Measurements from ENCODE around the gene LGALSL. TPM values are rescaled to one million over a fixed set of nuclear protein-coding genes. Genes with fewer than 3 reads are reported as not detected.

Gene LGALSL
- total RNA-seq, 1 experiment from 2014 or later: 37.2 TPM

DNA sequence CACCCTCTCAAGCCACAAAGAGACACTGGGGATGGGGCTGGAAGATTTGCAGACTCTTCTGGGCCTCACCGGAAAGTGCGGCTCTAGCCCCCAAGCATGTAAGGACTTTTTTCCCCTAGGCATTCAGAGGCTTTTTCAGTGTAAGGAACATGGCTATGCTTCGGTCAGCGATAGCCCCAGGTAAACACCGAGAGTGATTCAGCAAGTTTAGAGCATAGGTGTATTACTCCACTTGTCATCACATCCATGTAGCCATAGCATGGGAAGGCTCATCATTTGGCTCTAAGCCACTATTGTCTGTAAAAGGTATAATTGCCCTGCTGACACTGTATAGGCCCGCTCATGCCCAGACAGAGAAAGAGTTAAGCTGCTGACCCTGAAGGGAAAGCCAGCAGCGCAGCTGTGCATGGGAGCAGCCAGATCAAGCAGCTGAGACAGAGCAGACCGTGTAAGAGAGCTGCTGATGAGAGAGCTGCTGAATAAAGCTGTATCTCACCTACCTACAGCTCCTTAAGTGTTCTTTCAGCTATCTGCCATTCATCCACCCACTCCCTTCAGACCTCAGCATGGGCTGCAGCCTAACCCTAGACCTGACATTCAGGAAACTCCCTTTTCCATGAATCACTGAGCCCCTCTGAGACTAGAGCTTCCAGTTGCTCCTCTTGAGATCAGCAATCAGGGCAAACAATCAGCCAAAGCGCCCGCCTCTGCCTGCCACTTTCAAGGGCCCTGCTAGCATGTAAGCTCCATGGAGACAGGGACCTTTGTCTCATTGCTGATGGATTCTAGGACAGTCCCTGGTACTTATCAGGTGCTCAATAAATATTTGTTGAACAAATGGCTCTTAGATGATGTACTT, 25.5 kb downstream of the LGALSL start:
- CTCF ChIA-PET: interaction anchor here (1.2 to 2.0 kb wide), 2 partner anchors 8 to 148 kb away, joined by 4 to 5 read pairs; no protein-coding TSS in a partner anchor
- no peaks in the 10 kb centered on the region for H3K9me3 Mint-ChIP-seq (ENCODE audit: unreplicated experiment)

DNA sequence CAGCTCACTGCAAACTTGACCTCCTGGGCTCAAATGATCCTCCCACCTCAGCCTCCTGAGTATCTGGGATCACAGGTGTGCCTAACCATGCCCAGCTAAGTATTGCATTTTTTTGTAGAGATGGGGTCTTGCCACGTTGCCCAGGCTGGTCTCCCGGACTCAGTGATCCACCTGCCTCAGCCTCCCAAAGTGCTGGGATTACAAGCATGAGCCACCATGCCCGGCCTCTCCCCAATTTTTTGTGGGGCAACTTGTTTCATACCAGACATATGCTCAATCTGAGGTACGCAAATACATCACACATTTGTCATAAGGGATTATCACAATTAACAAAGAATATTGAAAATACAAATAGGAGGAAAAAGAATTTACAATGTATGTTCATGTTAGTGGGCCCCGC, 27.7 kb downstream of the LGALSL start:
- H3K27me3 ChIP-seq (replicated peaks; ENCODE audit: control insufficient read depth, insufficient read depth, low read length): no peaks in the 10 kb centered on the region
- H3K9me3 ChIP-seq: no peaks in the 10 kb centered on the region
- ChIA-PET POLR2A (no interaction called here), CTCF (interaction anchor here (0.6 kb wide), 1 partner anchor 12 kb away, joined by 3 read pairs; no protein-coding TSS in a partner anchor)
- no peaks in the 10 kb centered on the region for H3K36me3 ChIP-seq (ENCODE audit: control insufficient read depth, insufficient read depth, low read length)
- Mint-ChIP-seq H3K4me3 (ENCODE audit: unreplicated experiment) (no peak overlapping the region), H3K36me3 (ENCODE audit: insufficient read depth, unreplicated experiment) (no peaks in the 10 kb centered on the region), H3K4me1 (ENCODE audit: low read depth, unreplicated experiment) (peaks cover 20% of the 10 kb centered on the region), H3K27me3 (ENCODE audit: insufficient read depth, unreplicated experiment) (no peaks in the 10 kb centered on the region), H3K27ac (ENCODE audit: unreplicated experiment) (no peak overlapping the region), H3K9me3 (ENCODE audit: unreplicated experiment) (no peaks in the 10 kb centered on the region)
- DNase-seq: no peak
- H3K4me3 ChIP-seq (ENCODE audit: low read depth, low read length): no peak overlapping the region
- BruUV-seq (replicated peaks): no TSS peak
- TF ChIP-seq, protein P1, sequence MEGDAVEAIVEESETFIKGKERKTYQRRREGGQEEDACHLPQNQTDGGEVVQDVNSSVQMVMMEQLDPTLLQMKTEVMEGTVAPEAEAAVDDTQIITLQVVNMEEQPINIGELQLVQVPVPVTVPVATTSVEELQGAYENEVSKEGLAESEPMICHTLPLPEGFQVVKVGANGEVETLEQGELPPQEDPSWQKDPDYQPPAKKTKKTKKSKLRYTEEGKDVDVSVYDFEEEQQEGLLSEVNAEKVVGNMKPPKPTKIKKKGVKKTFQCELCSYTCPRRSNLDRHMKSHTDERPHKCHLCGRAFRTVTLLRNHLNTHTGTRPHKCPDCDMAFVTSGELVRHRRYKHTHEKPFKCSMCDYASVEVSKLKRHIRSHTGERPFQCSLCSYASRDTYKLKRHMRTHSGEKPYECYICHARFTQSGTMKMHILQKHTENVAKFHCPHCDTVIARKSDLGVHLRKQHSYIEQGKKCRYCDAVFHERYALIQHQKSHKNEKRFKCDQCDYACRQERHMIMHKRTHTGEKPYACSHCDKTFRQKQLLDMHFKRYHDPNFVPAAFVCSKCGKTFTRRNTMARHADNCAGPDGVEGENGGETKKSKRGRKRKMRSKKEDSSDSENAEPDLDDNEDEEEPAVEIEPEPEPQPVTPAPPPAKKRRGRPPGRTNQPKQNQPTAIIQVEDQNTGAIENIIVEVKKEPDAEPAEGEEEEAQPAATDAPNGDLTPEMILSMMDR (IDR thresholded peaks at IDR 0.05; ENCODE audit: insufficient read depth in 1 of 2, low read depth in 1 of 2, low read length in 1 of 2, severe bottlenecking in 1 of 2, unreplicated experiment in 1 of 2): no peak
- intact Hi-C loops (cut with micrococcal nuclease; ENCODE audit: unreplicated experiment): no loop called here
- H3K4me1 ChIP-seq: 0 out of 2 replicates have a peak, but pooled peaks cover 7% of the 10 kb centered on the region

More for the DNA sequence above, 25.5 kb downstream of the LGALSL start:
- H3K27me3 ChIP-seq (replicated peaks; ENCODE audit: control insufficient read depth, insufficient read depth, low read length): no peaks in the 10 kb centered on the region
- no TSS peak for BruUV-seq (replicated peaks)
- H3K4me1 ChIP-seq: 0 out of 2 replicates have a peak, but pooled peaks cover 7% of the 10 kb centered on the region
- Mint-ChIP-seq H3K27me3 (ENCODE audit: insufficient read depth, unreplicated experiment) (no peaks in the 10 kb centered on the region), H3K36me3 (ENCODE audit: insufficient read depth, unreplicated experiment) (no peaks in the 10 kb centered on the region), H3K4me3 (ENCODE audit: unreplicated experiment) (no peak overlapping the region), H3K4me1 (ENCODE audit: low read depth, unreplicated experiment) (peaks cover 14% of the 10 kb centered on the region), H3K27ac (ENCODE audit: unreplicated experiment) (no peak overlapping the region)
- H3K36me3 ChIP-seq (ENCODE audit: control insufficient read depth, insufficient read depth, low read length): no peaks in the 10 kb centered on the region
- intact Hi-C loops (cut with micrococcal nuclease; ENCODE audit: unreplicated experiment): no loop called here
- POLR2A ChIA-PET: no interaction called here
- no peak overlapping the region for H3K4me3 ChIP-seq (ENCODE audit: low read depth, low read length)
- TF ChIP-seq, protein P1 (IDR thresholded peaks at IDR 0.05; ENCODE audit: insufficient read depth in 1 of 2, low read depth in 1 of 2, low read length in 1 of 2, severe bottlenecking in 1 of 2, unreplicated experiment in 1 of 2): no peak
- no peak for DNase-seq
- no peaks in the 10 kb centered on the region for H3K9me3 ChIP-seq

DNA sequence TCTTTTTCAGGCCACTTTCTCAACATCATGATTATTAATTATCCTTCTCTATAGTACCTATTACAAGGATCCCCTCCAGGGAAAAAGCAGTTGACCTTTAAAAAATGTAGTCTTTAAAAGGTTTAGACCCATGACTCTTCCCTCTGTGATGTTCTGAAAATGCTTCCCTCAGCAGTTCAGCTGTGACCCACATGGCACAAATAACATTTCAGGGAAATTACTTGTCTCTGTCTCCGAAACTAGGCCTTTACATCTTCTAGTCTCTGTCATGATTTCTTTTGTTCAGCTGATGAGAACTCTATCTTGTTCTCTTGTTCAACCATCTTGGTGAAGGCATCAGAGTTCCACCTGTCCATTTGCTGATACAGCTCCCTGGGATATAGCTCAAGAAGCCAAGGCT, 28.3 kb downstream of the LGALSL start:
- H3K4me1 Mint-ChIP-seq (ENCODE audit: low read depth, unreplicated experiment): peaks cover 20% of the 10 kb centered on the region
- ChIA-PET POLR2A (no interaction called here), CTCF (interaction anchor here (0.6 kb wide), 1 partner anchor 11 kb away, joined by 3 read pairs; no protein-coding TSS in a partner anchor)
- BruUV-seq (replicated peaks): no TSS peak
- H3K4me3 Mint-ChIP-seq (ENCODE audit: unreplicated experiment): no peak overlapping the region
- Histone ChIP-seq H3K4me3 (ENCODE audit: low read depth, low read length) (no peak overlapping the region), H3K9me3 (no peaks in the 10 kb centered on the region), H3K36me3 (ENCODE audit: control insufficient read depth, insufficient read depth, low read length) (no peaks in the 10 kb centered on the region), H3K27me3 (replicated peaks; ENCODE audit: control insufficient read depth, insufficient read depth, low read length) (no peaks in the 10 kb centered on the region), H3K4me1 (0 out of 2 replicates have a peak, but pooled peaks cover 7% of the 10 kb centered on the region)
- DNase-seq: no peak
- H3K27me3 Mint-ChIP-seq (ENCODE audit: insufficient read depth, unreplicated experiment): no peaks in the 10 kb centered on the region
- no peaks in the 10 kb centered on the region for H3K36me3 Mint-ChIP-seq (ENCODE audit: insufficient read depth, unreplicated experiment)
- intact Hi-C loops (cut with micrococcal nuclease; ENCODE audit: unreplicated experiment): no loop called here
- no peaks in the 10 kb centered on the region for H3K9me3 Mint-ChIP-seq (ENCODE audit: unreplicated experiment)
- TF ChIP-seq, protein P1 (IDR thresholded peaks at IDR 0.05; ENCODE audit: insufficient read depth in 1 of 2, low read depth in 1 of 2, low read length in 1 of 2, severe bottlenecking in 1 of 2, unreplicated experiment in 1 of 2): no peak
- H3K27ac Mint-ChIP-seq (ENCODE audit: unreplicated experiment): no peak overlapping the region

Data from Caco-2 (cell line).